Esophagus muscularis mucosa (tissue), 4 donors: ENCODE measurements around the gene SIGLEC14. TPM values are rescaled to one million over a fixed set of nuclear protein-coding genes. Genes with fewer than 3 reads are reported as not detected.
A peak's percentile ranks its signal among the peaks of the same experiment; 100 is the strongest.

Source experiments
- DNase-seq: peaks from one replicate; pipeline ENCODE4 v3.0.0-alpha.2; 2017; ENCODE audit errors: extremely low spot score
- H3K27ac ChIP-seq, 4 donors: fragments of 200-600 bp; sonication (generic); replicated peaks in 1 of 4; 1 replicate in 3 of 4; 2 replicates in 1 of 4; pipeline ENCODE4 v1.5.1; 2016 to 2019; ENCODE audit warnings: mild to moderate bottlenecking in 1 of 4
- H3K27me3 ChIP-seq, 4 donors: fragments of 200-600 bp; sonication (generic); one replicate each; pipeline versions ENCODE4 v1.5.1 to v1.6.0; 2016 to 2019
- H3K36me3 ChIP-seq, 4 donors: fragments of 200-600 bp; sonication (generic); one replicate each; pipeline ENCODE4 v1.5.1; 2016 to 2019
- H3K4me1 ChIP-seq, 4 donors: fragments of 200-600 bp; sonication (generic); one replicate each; pipeline ENCODE4 v1.5.1; 2016 to 2019
- H3K4me3 ChIP-seq, 4 donors: fragments of 200-600 bp; sonication (generic); 1 replicate in 2 of 4; 2 replicates in 2 of 4; pipeline ENCODE4 v1.5.1; 2016 to 2019; ENCODE audit warnings: mild to moderate bottlenecking in 4 of 4, moderate library complexity in 1 of 4
- H3K9me3 ChIP-seq, 4 donors: fragments of 200-600 bp; sonication (generic); 1 replicate in 3 of 4; 2 replicates in 1 of 4; pipeline ENCODE4 v1.5.1; 2016 to 2019
- CTCF ChIP-seq, 3 experiments: fragments of 200-600 bp in 2 of 3; fragments of 450-650 bp in 1 of 3; sonication (generic) in 2 of 3; IDR thresholded peaks; one replicate each; pipeline ENCODE4 v1.5.1; 2017 to 2019; ENCODE audit warnings: antibody characterized with exemption in 3 of 3, mild to moderate bottlenecking in 2 of 3, moderate library complexity in 1 of 3
- EP300 ChIP-seq: sonication (generic); formaldehyde crosslinking; IDR thresholded peaks from one replicate; pipeline ENCODE4 v1.6.1; 2017; ENCODE audit warnings: antibody characterized with exemption
- POLR2A ChIP-seq: fragments of 450-650 bp; IDR thresholded peaks from one replicate; pipeline ENCODE4 v1.6.1; 2017; ENCODE audit warnings: antibody characterized with exemption, moderate library complexity, mild to moderate bottlenecking, low read depth
- POLR2AphosphoS5 ChIP-seq, 2 donors: sonication (generic); formaldehyde crosslinking; IDR thresholded peaks; one replicate each; pipeline ENCODE4 v1.6.1; 2017; ENCODE audit warnings: antibody characterized with exemption in 2 of 2
- WGBS: methylation state at CpG from one replicate; pipeline ENCODE4 v1.1.5; 2018; 5-methylcytosine and 5-hydroxymethylcytosine counted together
- intact Hi-C: fragments of 100-400 bp; cut with DNase I; formaldehyde crosslinking; loops from one replicate; pipeline ENCODE4 v1.15.1; 2023
- small RNA-seq, 3 donors: library from RNA; depleted of rRNA; stranded (forward); fragments of <200 nt; gene quantifications; one replicate each; pipeline ENCODE3, GENCODE V24; 2016
- total RNA-seq, 4 donors: library from RNA; depleted of rRNA; stranded (reverse); fragments of >200 nt; gene quantifications; one replicate each; pipeline versions ENCODE4 v1.1.0 to v1.2.1, GENCODE V29; 2016

Gene SIGLEC14
- total RNA-seq, 4 donors from 2014 or later, result 2.5 to 9.9 (median 5.0) TPM; not detected in 1

- Histone ChIP-seq H3K4me1 (peaks cover 15 to 22% (median 20%) of the 10 kb centered on the region in 4 donors), H3K27ac (no peak overlapping the region), H3K9me3 (no peaks in the 10 kb centered on the region), H3K36me3 (peaks cover 0 to 5% (median 0%) of the 10 kb centered on the region in 4 donors), H3K27me3 (peaks cover 0 to 34% (median 0%) of the 10 kb centered on the region in 4 donors), H3K4me3 (peak overlapping the region in 2 of 4 donors; percentile 67 to 74)
- no peak for TF ChIP-seq POLR2AphosphoS5 (IDR thresholded peaks at IDR 0.05)
- TF ChIP-seq POLR2A, result no peak
- no peak for TF ChIP-seq EP300
- TF ChIP-seq CTCF (IDR thresholded peaks at IDR 0.05), result no peak
- intact Hi-C loops, result loop anchor here (2.0 to 5.0 kb wide), 2 partner anchors 23 to 488 kb away; partner anchors contain the start of gene CTU1
- WGBS, result 84% methylated on average over 8 of the region's 8 CpGs
- peak; percentile 17 for DNase-seq
Observed at GRCh38 chr19:51595190-51596175, 51.1 kb downstream of the SIGLEC14 start.

GRCh38 chr19:51594774-51595109, 51.9 kb downstream of the SIGLEC14 start:
- Histone ChIP-seq H3K9me3 (no peaks in the 10 kb centered on the region), H3K27ac (peak overlapping the region; percentile 48 to 69 (median 61)), H3K36me3 (peaks cover 0 to 5% (median 0%) of the 10 kb centered on the region in 4 donors), H3K4me3 (peak overlapping the region; percentile 67 to 74 (median 70)), H3K4me1 (peaks cover 15 to 22% (median 20%) of the 10 kb centered on the region in 4 donors), H3K27me3 (peaks cover 0 to 26% (median 0%) of the 10 kb centered on the region in 4 donors)
- no peak for DNase-seq
- no peak for TF ChIP-seq EP300
- TF ChIP-seq POLR2AphosphoS5 (IDR thresholded peaks at IDR 0.05), result no peak
- TF ChIP-seq CTCF (IDR thresholded peaks at IDR 0.05), result no peak
- TF ChIP-seq POLR2A, result no peak
- 10% methylated on average over 6 of the region's 6 CpGs for WGBS
- intact Hi-C loops, result loop anchor here (2.0 to 5.0 kb wide), 2 partner anchors 22 to 487 kb away; partner anchors contain the start of gene CTU1

- DNase-seq, result peak; percentile 99
- peak; percentile 51 to 97 for TF ChIP-seq POLR2AphosphoS5 (IDR thresholded peaks at IDR 0.05)
- no peak for TF ChIP-seq EP300
- Histone ChIP-seq H3K9me3 (no peaks in the 10 kb centered on the region), H3K27ac (peak overlapping the region; percentile 48 to 69 (median 61)), H3K27me3 (peaks cover 0 to 21% (median 0%) of the 10 kb centered on the region in 4 donors), H3K36me3 (peaks cover 0 to 5% (median 0%) of the 10 kb centered on the region in 4 donors), H3K4me1 (peaks cover 15 to 22% (median 20%) of the 10 kb centered on the region in 4 donors), H3K4me3 (peak overlapping the region; percentile 67 to 74 (median 70))
- WGBS, result under 1% methylated on average over 24 of the region's 61 CpGs
- intact Hi-C loops, result loop anchor here (2.0 kb wide), 1 partner anchor 21 kb away; no protein-coding TSS in a partner anchor
Observed at GRCh38 chr19:51593969-51594773, 52.5 kb downstream of the SIGLEC14 start.

- H3K4me3 ChIP-seq, result peak overlapping the region; percentile 67 to 74 (median 70)
Observed at GRCh38 chr19:51593138-51593890, 53.3 kb downstream of the SIGLEC14 start.

More at GRCh38 chr19:51593138-51593890, 53.3 kb downstream of the SIGLEC14 start:
- peaks cover 0 to 12% (median 0%) of the 10 kb centered on the region in 4 donors for H3K27me3 ChIP-seq
- TF ChIP-seq EP300 (no peak), CTCF (IDR thresholded peaks at IDR 0.05) (no peak), POLR2A (no peak), POLR2AphosphoS5 (IDR thresholded peaks at IDR 0.05) (no peak)
- H3K36me3 ChIP-seq, result peaks cover 0 to under 1% (median 0%) of the 10 kb centered on the region in 4 donors
- H3K9me3 ChIP-seq, result peaks cover 0 to 2% (median 0%) of the 10 kb centered on the region in 4 donors
- peaks cover 15 to 22% (median 20%) of the 10 kb centered on the region in 4 donors for H3K4me1 ChIP-seq
- DNase-seq, result no peak
- H3K27ac ChIP-seq, result peak overlapping the region in 2 of 4 donors; percentile 51 to 63
- intact Hi-C loops, result no loop called here
- WGBS, result 32% methylated on average over 9 of the region's 10 CpGs

Small RNAs within 50 kb of the gene (small RNA-seq; reads per million reads assigned to genes)
- gene AC018755.2, result 0 reads per million in 3 donors
- gene MIR125A, result 0 reads per million in 3 donors
- 5.7 to 20.6 (median 6.3) reads per million in 3 donors for gene MIR99B
- 0 reads per million in 3 donors for gene MIRLET7E

Other genes starting within 250 kb of the SIGLEC14 start
- gene SIGLEC10, start 229.2 kb downstream of the SIGLEC14 start, total RNA-seq, result 1 to 10 TPM; 1.4 to 4.1 (median 2.4) TPM
- 1 to 10 TPM in 1 of 4 donors, under 1 TPM in 2, not detected in 1; 0.66 to 1.7 (median 0.86) TPM for gene SIGLEC8, start 188.4 kb downstream of the SIGLEC14 start, total RNA-seq
- gene CEACAM18, start 168.3 kb downstream of the SIGLEC14 start, total RNA-seq, result not detected
- gene SIGLEC12, start 145.0 kb downstream of the SIGLEC14 start, total RNA-seq, result under 1 TPM in 1 of 4 donors, not detected in 3; 0.29 TPM
- gene SIGLEC6, start 115.2 kb downstream of the SIGLEC14 start, total RNA-seq, result 1 to 10 TPM in 3 of 4 donors, under 1 TPM in 1; 0.58 to 6.3 (median 3.5) TPM
- gene ZNF175, start 75.5 kb downstream of the SIGLEC14 start, total RNA-seq, result 1 to 10 TPM; 3.6 to 5.8 (median 4.9) TPM
- gene SIGLEC5, start 16.4 kb downstream of the SIGLEC14 start, total RNA-seq, result 1 to 10 TPM in 2 of 4 donors, under 1 TPM in 2; 0.52 to 2.0 (median 1.00) TPM
- 10 to 100 TPM; 11.8 to 37.8 (median 17.4) TPM for gene SPACA6, start 46.5 kb upstream of the SIGLEC14 start, total RNA-seq
- 10 to 100 TPM in 1 of 4 donors, 1 to 10 TPM in 1, under 1 TPM in 2; under 0.01 to 28.8 (median 1.3) TPM for gene HAS1, start 77.2 kb upstream of the SIGLEC14 start, total RNA-seq
- 10 to 100 TPM in 2 of 4 donors, 1 to 10 TPM in 2; 3.7 to 38.9 (median 7.7) TPM for gene FPR1, start 105.1 kb upstream of the SIGLEC14 start, total RNA-seq
- gene FPR2, start 114.4 kb upstream of the SIGLEC14 start, total RNA-seq, result 1 to 10 TPM in 2 of 4 donors, under 1 TPM in 1, not detected in 1; 0.29 to 9.1 (median 1.5) TPM
- gene FPR3, start 148.3 kb upstream of the SIGLEC14 start, total RNA-seq, result 1 to 10 TPM; 4.0 to 9.9 (median 6.8) TPM
- 10 to 100 TPM in 3 of 4 donors, 1 to 10 TPM in 1; 8.4 to 29.1 (median 11.5) TPM for gene ZNF577, start 241.1 kb upstream of the SIGLEC14 start, total RNA-seq